ENCODE results near the gene TRRAP.
A peak's percentile ranks its signal among the peaks of the same experiment; 100 is the strongest.

Gene TRRAP

DNA sequence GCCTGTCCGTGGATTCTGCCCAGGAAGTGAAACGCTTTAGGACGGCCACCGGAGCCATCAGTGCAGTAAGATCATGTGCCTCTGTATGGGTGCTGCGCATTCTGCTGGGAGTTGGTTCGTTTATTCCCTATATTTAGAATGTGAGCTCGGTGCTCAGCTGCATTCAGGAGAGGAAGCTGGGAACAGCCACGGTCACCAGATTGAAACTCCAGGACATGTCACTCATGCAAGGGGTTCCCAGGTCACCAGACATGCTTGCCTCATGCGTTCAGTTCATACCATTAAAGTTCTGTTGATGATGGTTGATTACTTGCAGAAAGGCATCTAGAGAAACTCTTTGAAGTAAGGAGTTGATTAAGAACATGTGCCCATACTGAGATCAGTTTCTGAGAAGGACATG, 78.1 kb downstream of the TRRAP start:
- DNase-seq, result no peak

DNA sequence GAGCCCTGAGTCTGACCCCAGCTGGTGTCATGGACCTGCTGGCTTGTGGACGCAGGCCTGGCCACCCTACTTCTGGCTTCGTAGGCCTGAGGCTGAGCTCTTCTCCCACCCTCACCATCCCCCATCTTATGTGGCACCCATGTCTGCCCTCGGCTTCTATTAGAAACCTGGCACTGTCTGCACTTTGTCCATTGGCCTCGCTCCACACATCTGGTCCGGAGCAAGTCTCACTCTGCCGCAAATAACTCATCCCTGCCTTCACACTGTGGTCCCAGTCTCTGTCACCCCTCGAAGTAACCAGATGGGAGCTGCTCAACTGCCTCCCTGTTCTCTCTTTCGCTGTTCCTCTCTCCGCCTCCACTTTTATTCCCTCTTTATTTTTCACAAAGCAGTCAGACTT, 78.6 kb downstream of the TRRAP start:
- no peak for DNase-seq

DNA sequence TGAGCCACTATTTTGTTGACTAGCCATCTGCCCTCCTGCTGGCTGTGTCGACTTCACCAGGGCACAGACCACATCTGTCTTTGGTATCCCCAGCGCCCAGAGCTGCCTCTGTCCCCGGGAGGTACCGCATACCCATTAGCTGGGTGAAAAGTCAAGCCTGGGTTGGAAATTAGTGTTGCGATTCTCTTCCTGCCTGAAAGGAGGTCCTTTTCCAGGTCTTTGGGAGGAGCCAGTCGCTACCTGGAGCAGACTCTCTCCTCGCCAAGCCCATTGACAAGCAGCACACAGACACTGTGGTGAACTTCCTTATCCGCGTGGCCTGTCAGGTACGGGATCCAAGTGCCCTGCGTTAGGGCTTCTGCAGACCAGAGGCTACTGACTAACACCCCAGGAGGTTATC, 79.4 kb downstream of the TRRAP start:
- DNase-seq, result no peak

- no peak for DNase-seq
These were observed 80.6 kb downstream of the TRRAP start for GRCh38 chr7:98958968-98959367.

GRCh38 chr7:98963305-98963704, 85.0 kb downstream of the TRRAP start:
- no peak for DNase-seq

DNA sequence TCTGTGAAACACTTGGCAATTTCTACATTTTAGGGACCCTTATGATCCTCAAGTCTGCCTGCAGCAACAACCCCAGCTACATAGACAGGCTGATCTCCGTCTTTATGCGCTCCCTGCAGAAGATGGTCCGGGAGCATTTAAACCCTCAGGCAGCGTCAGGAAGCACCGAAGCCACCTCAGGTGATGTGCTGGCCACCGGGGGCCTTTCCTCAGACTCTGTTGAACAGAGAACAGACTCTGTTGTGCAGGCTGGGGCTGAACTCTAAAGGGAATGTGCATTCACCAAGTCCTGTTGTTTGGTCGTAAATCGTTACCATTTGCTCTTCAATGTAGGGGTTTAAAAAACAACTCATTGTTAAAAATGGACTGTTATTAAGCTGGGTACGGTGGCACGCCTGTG, 86.3 kb downstream of the TRRAP start:
- no peak for DNase-seq

GRCh38 chr7:98968621-98969020, 90.3 kb downstream of the TRRAP start:
- no peak for DNase-seq

GRCh38 chr7:98969386-98969785, 91.1 kb downstream of the TRRAP start:
- no peak for DNase-seq

DNA sequence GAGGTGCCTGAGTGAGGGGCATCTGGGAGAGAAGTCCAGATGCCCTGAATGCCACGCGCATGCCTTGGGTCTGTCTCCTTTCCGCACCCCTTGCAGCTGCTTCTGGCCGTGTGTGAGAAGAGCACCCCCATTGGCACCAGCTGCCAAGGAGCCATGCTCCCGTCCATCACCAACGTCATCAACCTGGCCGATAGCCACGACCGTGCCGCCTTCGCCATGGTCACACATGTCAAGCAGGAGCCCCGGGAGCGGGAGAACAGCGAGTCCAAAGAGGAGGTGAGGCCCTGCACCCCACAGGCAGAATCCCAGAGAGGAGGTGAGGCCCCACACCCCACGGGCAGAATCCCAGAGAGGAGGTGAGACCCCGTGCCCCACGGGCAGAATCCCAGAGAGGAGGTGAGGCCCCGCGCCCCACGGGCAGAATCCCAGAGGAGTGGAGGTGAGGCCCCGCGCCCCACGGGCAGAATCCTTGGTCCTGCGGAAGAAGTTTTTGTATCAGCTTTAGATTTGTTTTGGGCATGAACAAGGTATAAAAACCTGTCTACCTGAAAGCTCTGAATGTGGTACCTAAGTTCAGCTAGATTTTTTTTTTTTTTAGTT, 91.8 kb downstream of the TRRAP start:
- DNase-seq, result no peak

DNA sequence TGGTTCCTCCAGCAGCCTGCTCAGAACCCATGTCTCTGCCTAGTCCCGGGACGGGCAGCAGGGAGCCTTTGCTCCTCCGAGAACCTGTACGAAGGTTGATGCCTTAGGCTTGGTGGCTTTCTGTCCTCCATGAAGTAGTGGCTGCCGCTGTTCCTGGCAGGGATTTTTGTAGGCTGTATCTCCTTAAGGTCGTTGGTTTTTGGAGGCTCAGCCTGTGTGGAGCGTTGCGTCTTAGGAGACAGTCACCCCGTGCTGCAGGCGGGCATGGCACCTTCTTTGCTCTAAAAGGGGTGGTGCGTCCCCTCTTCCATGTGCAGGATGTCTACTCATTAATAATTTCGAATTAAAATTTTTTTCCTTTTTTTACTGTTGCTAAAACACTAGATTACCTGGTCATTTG, 92.5 kb downstream of the TRRAP start:
- no peak for DNase-seq

- no peak for DNase-seq
These were observed 95.9 kb downstream of the TRRAP start for GRCh38 chr7:98974205-98974604.

DNA sequence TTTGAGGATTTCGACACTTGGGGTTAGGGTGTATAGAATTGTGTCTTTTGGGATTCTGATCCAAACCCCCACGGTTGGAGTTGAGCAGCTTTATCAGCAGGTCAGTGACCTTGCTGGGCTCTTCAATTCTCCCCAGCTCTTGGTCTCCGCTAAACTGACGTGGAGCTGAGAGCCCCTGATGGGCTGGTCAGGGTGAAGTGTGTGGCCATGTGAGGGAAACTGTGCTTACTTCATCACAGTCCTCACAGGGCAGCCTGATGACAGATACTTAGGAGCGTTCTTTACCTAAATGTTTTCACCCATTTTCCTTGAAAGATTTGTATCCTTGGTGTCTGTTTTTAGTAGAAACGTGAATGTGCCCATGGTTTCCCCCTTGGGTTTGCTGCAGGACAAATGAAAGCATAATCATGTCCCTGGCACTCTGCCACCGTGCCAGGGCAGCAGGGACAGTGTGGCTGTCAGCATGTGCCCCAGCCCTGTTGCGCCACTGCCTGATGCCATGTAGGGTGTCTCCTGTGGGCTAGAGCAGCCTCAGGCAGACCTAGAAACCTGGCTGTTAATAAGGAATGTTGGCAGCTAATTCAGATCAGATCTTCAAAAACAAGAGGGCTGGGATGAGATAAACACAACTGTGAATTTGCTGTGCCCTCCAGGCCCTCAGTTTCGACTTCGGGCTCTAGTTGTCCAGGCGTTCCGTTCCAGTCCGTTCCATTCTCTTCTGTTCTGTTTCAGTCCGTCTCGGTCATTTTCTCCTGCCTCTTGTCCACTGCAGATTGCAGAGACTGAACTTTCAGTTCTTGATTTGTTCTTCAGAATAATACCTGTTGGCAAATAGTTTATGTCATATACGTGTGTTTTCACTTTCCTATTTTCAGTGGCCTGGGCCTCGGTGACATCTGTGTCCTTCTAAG, 96.8 kb downstream of the TRRAP start:
- DNase-seq, result no peak

GRCh38 chr7:98976396-98977185, 98.3 kb downstream of the TRRAP start:
- no peak for DNase-seq

DNA sequence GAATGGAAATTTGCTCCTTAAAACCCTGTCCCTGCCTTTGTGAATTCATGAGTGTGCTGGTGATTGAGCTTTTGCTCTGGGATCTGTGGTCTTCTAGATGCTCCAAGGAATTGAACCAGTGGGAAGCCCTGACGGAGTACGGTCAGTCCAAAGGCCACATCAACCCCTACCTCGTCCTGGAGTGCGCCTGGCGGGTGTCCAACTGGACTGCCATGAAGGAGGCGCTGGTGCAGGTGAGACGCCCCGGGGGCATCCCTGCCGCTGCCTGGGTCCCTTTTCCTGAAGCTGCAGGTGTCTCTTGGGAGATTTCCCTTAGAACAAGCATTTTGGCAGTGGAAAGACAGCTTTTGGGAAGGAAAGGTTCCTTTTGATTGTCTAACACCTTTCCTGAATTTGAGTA, 100.3 kb downstream of the TRRAP start:
- peak; percentile 59 for DNase-seq

DNA sequence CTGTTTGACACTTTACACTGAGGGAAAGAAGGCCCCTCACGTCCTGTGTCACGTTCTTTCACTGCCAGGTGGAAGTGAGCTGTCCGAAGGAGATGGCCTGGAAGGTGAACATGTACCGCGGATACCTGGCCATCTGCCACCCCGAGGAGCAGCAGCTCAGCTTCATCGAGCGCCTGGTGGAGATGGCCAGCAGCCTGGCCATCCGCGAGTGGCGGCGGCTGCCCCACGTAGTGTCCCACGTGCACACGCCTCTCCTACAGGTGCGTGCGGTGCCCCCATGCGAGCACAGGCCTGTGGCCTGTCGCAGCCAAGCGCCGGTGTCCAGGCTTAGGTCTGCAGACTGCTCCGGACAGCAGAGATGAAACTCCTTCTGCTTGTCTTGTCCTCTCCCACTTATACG, 103.4 kb downstream of the TRRAP start:
- DNase-seq, result no peak

DNA sequence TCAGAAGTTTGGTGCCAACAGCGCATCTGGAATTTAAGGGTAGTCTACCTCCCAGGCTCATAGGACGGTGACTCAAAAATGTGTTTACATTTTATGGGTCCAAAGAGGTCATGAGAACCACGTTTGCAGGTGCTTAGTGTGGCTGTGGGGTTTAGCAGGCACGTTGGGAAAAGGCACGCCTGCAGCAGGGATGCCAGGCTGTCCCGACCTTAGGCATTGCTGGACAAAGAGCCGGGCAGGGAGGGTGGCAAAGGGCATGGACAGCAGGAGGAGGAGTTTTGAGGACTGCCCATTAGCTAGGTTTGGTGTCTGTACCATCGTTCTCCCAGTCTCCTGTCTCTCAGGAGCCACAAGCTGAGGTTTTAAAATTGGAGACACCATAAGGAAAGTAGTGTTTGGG, 104.4 kb downstream of the TRRAP start:
- DNase-seq, result no peak

- no peak for DNase-seq
These were observed 105.8 kb downstream of the TRRAP start for GRCh38 chr7:98984126-98984525.

GRCh38 chr7:98985406-98985805, 107.1 kb downstream of the TRRAP start:
- no peak for DNase-seq

- DNase-seq, result no peak
These were observed 107.6 kb downstream of the TRRAP start for GRCh38 chr7:98985945-98986344.

- no peak for DNase-seq
These were observed 110.3 kb downstream of the TRRAP start for GRCh38 chr7:98988641-98989040.

DNA sequence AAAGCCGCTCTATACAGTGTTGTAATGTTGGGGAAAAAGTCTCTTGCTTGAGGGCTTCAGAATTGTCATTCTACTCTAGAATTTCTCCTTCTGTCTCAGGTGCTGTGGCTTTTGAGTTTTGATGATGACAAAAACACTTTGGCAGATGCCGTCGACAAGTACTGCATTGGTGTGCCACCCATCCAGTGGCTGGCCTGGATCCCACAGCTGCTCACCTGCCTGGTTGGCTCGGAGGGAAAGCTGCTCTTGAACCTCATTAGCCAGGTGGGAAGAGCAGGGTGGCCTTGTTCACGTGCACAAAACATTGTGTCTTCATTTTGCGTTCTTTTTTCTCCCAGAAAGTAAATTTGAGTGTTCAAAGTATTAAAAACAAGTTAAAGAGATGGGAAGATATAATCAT, 112.0 kb downstream of the TRRAP start:
- DNase-seq, result no peak

GRCh38 chr7:98991141-98991540, 112.8 kb downstream of the TRRAP start:
- no peak for DNase-seq

GRCh38 chr7:98992076-98992475, 113.7 kb downstream of the TRRAP start:
- no peak for DNase-seq
